Measurements from ENCODE around the gene FHOD3.

Gene FHOD3

GRCh38 chr18:36323421-36323820 lies 25.9 kb downstream of the FHOD3 start:
- DNase-seq, result no peak

GRCh38 chr18:36325846-36326245 lies 28.3 kb downstream of the FHOD3 start:
- DNase-seq, result no peak

- no peak for DNase-seq
Measured at GRCh38 chr18:36326771-36327170, 29.3 kb downstream of the FHOD3 start.

- no peak for DNase-seq
Measured at GRCh38 chr18:36327352-36328316, 30.1 kb downstream of the FHOD3 start.

GRCh38 chr18:36328385-36328858 lies 30.9 kb downstream of the FHOD3 start:
- no peak for DNase-seq

- DNase-seq, result no peak
Measured at GRCh38 chr18:36328916-36329315, 31.4 kb downstream of the FHOD3 start.

GRCh38 chr18:36329684-36330434 lies 32.3 kb downstream of the FHOD3 start:
- no peak for DNase-seq

GRCh38 chr18:36330435-36331052 lies 33.0 kb downstream of the FHOD3 start:
- DNase-seq, result no peak

- no peak for DNase-seq
Measured at GRCh38 chr18:36331521-36331971, 34.0 kb downstream of the FHOD3 start.

GRCh38 chr18:36333414-36333813 lies 35.9 kb downstream of the FHOD3 start:
- DNase-seq, result no peak

GRCh38 chr18:36334798-36335197 lies 37.3 kb downstream of the FHOD3 start:
- no peak for DNase-seq

- no peak for DNase-seq
Measured at GRCh38 chr18:36335476-36336279, 38.2 kb downstream of the FHOD3 start.

GRCh38 chr18:36337679-36338402 lies 40.3 kb downstream of the FHOD3 start:
- no peak for DNase-seq

- no peak for DNase-seq
Measured at GRCh38 chr18:36338403-36338933, 41.0 kb downstream of the FHOD3 start.

GRCh38 chr18:36340246-36340645 lies 42.7 kb downstream of the FHOD3 start:
- DNase-seq, result no peak

- DNase-seq, result no peak
Measured at GRCh38 chr18:36341944-36342343, 44.4 kb downstream of the FHOD3 start.

- DNase-seq, result no peak
Measured at GRCh38 chr18:36348331-36348730, 50.8 kb downstream of the FHOD3 start.

- no peak for DNase-seq
Measured at GRCh38 chr18:36348971-36349417, 51.5 kb downstream of the FHOD3 start.

- DNase-seq, result no peak
Measured at GRCh38 chr18:36349552-36349951, 52.0 kb downstream of the FHOD3 start.

- DNase-seq, result no peak
Measured at GRCh38 chr18:36350251-36350651, 52.7 kb downstream of the FHOD3 start.

GRCh38 chr18:36350839-36351469 lies 53.4 kb downstream of the FHOD3 start:
- DNase-seq, result no peak
